Measurements from ENCODE around the gene CLCF1. TPM values are rescaled to one million over a fixed set of nuclear protein-coding genes. Genes with fewer than 3 reads are reported as not detected.

The CLCF1 gene
- total RNA-seq, 1 donor from 2014 or later: 0.39 TPM

- intact Hi-C loops (cut with micrococcal nuclease): no loop called here
These were observed 9.2 kb downstream of the CLCF1 start for GRCh38 chr11:67364169-67364568.

GRCh38 chr11:67357831-67358670, 15.3 kb downstream of the CLCF1 start:
- intact Hi-C loops (cut with micrococcal nuclease): loop anchor here (1.0 kb wide), 1 partner anchor 24 kb away; no protein-coding TSS in a partner anchor

GRCh38 chr11:67356864-67357561, 16.4 kb downstream of the CLCF1 start:
- intact Hi-C loops (cut with micrococcal nuclease): loop anchor here (1.0 kb wide), 1 partner anchor 25 kb away; no protein-coding TSS in a partner anchor

GRCh38 chr11:67356387-67356863, 17.0 kb downstream of the CLCF1 start:
- intact Hi-C loops (cut with micrococcal nuclease): no loop called here

- intact Hi-C loops (cut with micrococcal nuclease): no loop called here
These were observed 17.5 kb downstream of the CLCF1 start for GRCh38 chr11:67355794-67356386.

- intact Hi-C loops (cut with micrococcal nuclease): no loop called here
These were observed 18.2 kb downstream of the CLCF1 start for GRCh38 chr11:67355023-67355793.

GRCh38 chr11:67354075-67355022, 19.0 kb downstream of the CLCF1 start:
- intact Hi-C loops (cut with micrococcal nuclease): no loop called here

- intact Hi-C loops (cut with micrococcal nuclease): loop anchor here (1.0 to 2.0 kb wide), 4 partner anchors 37 to 253 kb away; partner anchors contain the start of genes AIP, CDK2AP2 and NDUFV1
These were observed 19.9 kb downstream of the CLCF1 start, which contains the start of gene POLD4 for GRCh38 chr11:67353317-67354074. Gene POLD4, minus strand, starts transcription at chr11:67353546. Its CDS starts 147 bp downstream, at chr11:67353399.

- intact Hi-C loops (cut with micrococcal nuclease): loop anchor here (1.0 to 2.0 kb wide), 4 partner anchors 36 to 254 kb away; partner anchors contain the start of genes AIP, CDK2AP2 and NDUFV1
These were observed 20.7 kb downstream of the CLCF1 start for GRCh38 chr11:67352546-67353316.

GRCh38 chr11:67351275-67352005, 22.0 kb downstream of the CLCF1 start:
- intact Hi-C loops (cut with micrococcal nuclease): loop anchor here (1.0 to 2.0 kb wide), 2 partner anchors 31 to 35 kb away; no protein-coding TSS in a partner anchor

- intact Hi-C loops (cut with micrococcal nuclease): no loop called here
These were observed 23.4 kb downstream of the CLCF1 start for GRCh38 chr11:67349928-67350465.

GRCh38 chr11:67349457-67349856, 23.9 kb downstream of the CLCF1 start:
- intact Hi-C loops (cut with micrococcal nuclease): no loop called here

- intact Hi-C loops (cut with micrococcal nuclease): no loop called here
These were observed 24.4 kb downstream of the CLCF1 start for GRCh38 chr11:67349036-67349435.

GRCh38 chr11:67347964-67348749, 25.2 kb downstream of the CLCF1 start:
- intact Hi-C loops (cut with micrococcal nuclease): no loop called here

GRCh38 chr11:67345920-67346819, 27.2 kb downstream of the CLCF1 start:
- intact Hi-C loops (cut with micrococcal nuclease): no loop called here
